HG02840 (cell line): ENCODE results near the gene GAD1.

Source experiments
- ATAC-seq: cut with Tn5 transposase; IDR thresholded peaks from one replicate; pipeline ENCODE4 v1.9.1; 2021; ENCODE audit warnings: mild to moderate bottlenecking, moderate library complexity, moderate number of reproducible peaks; ENCODE audit not compliant: unreplicated experiment, low FRiP score

Gene GAD1

DNA sequence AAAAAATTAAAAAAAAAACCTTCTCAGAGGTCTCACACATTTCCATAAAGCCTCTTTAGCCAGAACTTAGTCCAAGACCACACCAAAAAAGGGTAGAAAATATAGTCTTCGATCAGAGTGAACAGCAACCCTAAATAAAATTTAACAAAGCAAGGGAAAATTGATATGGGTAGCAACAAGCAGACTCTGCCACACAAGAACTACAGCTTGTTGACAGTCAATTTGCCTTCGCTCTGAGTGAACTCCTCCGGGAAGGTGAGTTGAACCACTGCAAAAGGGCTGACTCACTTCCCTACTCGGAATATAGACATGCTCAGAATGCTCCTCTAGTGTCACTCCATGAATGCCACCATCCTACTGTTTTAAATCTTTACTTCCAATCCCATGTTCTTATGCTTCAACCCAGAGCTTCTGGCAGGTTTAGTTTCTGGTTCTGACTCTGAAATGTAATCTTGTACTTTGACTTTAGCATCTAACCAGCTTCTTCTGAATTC lies 24.1 kb downstream of the GAD1 start:
- no peak for ATAC-seq

DNA sequence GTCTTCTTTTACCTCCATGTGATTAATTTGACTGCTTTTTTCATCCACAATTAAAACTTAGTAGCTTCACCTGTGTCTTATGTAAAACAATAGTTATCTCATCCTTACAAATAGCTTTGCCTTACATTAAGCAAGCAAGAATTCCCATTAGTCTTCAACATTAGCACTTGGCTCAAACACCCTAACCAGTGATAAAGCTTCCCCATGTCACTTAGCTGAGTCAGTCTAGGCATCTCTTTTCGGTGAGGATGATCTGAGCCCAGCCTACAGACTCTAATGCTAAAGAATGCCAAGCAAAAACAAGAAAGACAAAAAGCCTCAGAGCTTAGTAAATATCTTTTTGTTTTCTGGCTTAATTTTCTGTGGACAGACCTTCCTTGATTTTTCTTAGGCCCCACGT lies 26.1 kb downstream of the GAD1 start:
- no peak for ATAC-seq

DNA sequence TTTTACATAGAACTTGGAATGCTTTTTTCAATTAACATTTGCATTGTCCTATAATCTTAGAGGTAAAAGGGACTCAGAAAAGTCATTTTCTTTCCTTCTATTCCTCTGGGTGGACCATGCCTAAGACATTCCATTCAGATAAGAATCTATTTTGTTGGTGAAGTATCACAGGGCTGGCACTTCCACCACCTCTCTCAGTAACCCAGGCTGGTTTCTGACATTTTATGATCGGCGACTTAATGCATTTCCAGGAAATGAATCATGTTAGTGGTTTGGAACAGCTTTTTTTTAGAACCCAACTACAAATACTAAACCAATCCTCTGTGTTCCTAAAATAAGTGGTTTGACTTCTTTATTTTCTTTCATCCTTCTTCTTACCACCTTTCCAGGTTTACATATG lies 27.0 kb downstream of the GAD1 start:
- no peak for ATAC-seq

DNA sequence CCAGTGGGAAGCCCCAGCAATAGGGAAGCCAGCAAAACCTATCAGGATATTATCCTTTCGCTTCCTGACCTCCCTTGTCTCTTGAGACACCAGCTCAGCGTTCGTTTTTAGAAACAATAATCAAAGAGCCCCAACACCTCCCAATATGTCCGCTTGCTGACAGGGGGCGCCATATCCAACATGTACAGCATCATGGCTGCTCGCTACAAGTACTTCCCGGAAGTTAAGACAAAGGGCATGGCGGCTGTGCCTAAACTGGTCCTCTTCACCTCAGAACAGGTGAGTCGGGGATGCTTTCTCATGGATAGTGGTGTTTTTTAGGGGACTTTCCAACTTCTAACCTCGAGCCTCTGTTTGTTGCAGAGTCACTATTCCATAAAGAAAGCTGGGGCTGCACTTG lies 28.7 kb downstream of the GAD1 start:
- ATAC-seq = no peak

DNA sequence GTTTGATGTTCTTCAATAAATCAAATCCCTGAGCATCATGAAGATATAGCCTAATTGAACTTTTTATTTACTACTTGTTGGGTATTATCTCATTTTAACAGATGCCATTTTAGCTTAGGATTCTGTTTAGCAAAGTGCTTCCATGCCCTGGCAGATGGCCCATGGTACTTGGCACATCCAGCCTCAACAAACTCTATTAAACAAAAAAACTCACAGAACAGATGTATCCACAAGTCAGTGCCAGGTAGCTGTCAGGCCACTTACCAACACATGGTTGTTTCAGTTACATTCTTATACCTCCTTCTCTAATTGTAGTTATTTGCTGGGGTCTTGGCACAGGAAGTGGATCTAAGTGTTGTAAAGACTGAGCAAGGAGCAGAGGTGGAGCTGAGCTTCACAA lies 29.6 kb downstream of the GAD1 start:
- no peak for ATAC-seq

DNA sequence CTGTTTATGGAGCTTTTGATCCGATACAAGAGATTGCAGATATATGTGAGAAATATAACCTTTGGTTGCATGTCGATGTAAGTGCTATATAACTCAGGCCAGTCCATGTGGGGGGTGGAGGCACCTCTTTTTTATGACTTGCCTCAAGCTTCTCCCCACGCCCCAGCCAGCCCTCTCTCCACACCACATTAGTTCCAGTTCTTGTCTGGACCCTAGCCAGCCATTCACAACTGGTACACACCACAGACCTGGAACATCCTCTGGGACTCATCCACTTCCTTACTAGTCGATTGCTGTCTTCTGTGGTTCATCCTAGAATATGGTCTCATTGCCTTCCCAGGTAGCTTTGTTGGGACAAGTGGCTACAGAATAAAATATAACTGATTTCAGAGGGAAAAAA lies 31.0 kb downstream of the GAD1 start:
- no peak for ATAC-seq

DNA sequence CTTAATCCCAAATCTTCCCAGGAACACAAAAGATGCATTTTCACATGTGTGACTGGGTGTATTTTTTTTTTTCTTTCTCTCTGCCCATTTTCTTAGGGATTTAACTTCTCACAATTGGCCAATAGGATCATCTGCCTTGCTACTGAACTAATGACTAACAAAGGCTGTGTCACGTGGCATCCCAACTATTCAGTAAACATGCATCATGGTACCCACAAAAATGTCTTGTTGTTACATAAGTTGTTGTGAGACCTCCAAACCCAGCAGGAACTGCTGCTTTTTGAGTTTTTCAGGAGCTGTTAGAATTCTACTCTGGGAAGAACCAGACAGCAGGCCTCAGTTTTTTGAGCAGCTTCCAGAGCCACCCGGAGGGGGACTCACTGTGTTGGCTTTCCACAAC lies 31.9 kb downstream of the GAD1 start:
- no peak for ATAC-seq

DNA sequence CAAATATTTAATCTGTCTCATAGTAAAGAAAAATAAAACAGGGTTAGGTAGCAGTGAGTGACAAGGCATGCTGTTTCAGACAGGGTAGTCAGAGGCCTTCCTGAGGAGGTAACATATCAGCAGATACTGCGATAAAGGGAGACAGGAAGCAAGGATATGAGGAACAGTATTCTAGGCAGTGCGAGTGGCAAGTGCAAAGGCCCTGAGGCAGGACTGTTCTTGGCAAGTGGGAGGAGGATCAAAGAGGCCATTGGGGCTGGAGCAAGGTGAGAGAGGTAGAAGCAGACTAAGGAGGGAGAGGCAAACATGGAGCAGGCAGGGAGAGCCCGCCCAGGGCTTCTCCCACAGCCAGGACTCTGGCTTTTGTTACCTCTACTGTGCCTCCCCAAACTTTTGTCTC lies 33.6 kb downstream of the GAD1 start:
- no peak for ATAC-seq

DNA sequence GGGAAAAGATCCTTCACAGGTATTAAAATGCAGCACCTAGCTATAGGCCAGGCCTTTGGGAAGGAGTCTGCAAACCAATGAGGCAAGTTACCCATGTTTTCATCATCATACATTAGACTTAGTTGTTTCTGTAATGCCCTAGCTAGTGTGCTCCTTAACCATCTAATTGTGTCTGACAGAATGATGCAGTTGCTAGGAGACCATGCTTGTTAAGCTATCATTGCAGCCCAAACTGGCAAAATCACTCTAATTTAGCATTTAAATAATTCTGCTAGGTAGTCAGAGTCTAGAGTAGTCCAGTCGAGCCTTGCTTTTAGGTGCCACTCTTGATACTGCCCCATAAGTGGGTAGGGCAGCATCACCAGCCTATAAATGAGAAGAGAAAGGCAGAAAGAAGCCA lies 34.9 kb downstream of the GAD1 start:
- no peak for ATAC-seq

DNA sequence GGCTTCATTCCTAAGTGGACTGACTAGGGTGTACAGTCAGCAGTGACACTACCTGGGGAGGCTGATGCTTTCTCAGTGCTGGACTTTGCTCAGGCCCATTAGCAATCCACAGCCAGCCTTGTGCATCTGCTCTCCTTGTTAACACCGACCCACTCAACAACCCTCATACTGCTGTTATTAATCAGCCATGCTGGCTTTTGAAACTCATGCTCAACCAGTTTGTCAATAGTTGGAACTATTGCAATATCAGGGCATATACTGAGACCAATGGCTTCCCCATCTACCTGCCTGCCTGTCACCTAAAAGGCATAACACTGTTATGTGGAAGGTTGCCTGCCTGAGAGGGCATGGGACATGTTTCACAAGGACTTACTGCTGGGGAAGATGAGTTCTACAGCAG lies 39.4 kb downstream of the GAD1 start:
- ATAC-seq = no peak

DNA sequence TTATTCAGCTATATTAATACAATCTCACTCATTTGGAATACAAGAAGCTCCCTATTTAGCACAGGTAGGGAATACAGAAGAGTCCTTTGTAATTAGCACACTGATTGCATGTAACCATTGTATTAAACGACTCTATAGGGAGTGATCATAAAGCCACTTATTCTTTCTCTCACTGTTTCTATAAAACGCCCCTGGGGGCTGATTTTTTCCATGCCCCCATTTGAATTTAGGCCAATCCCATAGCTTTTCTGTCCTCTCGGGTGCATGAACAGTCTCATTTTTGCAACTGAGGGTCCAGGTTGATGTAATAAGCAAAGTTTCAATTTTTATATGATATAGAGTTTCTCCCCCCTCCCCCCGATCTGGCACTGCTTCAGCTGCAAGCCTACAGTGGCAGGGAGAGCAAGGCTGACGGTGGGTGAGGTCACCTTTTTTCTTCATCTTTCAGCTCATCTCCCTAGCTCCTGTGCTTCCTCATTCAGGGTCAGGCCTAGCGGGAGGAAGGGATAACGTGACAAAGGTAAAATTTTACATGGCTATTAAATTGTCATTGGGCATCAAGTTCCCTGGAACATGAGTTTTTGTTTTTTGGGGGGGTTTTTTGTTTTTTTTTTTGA lies 45.7 kb downstream of the GAD1 start:
- no peak for ATAC-seq

DNA sequence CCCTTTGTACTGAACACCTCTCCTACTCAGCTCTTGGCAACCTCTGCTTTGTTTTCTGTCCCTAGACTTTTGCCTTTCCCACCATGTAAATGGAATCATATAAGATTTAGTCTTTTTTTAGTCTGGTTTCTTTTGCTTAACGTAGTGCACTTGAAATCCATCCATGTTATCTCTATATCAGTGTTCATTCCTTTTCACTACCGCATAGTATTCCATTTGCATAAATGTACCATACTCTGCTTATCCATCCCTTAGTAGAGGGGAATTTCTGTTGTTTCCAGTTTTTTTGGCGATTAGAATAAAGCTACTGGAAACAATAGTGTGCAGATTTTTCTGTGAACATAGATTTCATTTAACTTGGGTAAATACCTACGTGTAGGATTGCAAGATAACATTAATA lies 46.4 kb downstream of the GAD1 start:
- ATAC-seq = no peak

DNA sequence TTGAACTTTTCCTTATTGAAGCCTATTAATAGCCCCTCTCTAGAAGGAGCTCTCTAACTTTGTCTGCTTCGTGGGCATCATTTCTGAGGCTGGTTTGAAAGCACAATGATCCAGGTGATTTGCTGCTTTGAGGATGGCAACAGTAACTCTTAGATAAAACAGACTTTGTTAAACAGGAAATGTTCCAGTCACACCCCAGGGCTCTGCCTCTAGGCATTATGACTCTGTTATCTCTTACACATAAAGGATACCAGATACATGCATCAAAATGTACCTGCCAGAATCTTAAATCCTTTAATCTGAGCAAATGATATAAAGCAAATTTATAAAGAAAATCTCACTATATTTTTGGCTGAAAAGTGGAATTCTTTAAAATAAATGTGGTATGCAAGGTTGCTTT lies 52.3 kb downstream of the GAD1 start:
- ATAC-seq = no peak

DNA sequence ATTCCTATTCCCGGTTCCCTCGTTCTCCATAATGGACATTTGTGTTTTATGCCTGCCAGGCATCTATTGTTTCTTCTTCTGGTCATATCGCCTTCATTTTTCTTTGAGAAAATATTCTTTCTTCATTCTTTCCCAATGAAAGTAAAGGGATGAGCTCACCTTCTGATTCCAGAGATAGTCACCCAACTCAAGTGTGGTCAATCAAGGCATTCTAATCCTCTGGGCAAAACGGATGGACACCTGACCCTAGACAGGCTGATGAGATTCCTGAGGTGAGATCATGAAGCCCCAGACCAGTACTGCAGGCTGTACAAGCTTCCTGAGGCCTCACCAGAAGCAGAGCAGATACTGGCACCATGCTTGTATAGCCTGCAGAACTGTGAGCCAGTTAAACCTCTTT lies 52.8 kb downstream of the GAD1 start:
- no peak for ATAC-seq

DNA sequence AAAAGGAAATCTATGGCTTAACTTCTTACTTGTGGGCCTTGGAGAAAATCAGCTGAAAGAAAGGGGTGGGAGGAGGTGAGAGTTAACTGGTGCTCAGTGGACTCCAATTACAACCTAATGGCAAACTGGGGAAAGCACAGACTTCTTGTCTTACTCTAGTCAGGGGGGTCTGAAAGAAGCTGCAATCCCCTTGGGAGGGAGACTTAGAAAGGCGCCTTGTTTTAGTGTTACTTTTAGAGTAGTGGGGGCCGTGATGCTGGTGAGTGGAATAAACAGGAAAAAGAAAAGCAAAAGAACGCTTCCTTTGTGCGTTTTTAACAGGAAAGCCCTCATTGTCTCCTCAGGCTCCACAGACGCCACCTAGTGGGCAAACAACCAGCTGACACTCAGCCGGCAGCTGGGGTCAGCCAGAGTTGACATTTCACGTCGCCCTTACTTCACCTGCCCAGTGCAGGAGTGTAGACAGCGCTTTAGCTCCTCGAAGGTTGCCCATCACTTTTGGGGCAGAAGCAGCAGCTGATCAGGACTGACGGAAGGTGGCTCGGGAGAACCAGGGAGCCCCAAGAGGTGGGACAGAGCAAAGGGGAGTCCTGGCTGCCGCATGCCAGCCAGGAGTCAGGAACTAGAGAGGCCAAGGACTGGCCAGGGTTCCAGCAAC lies 56.5 kb downstream of the GAD1 start:
- ATAC-seq = peak; percentile 85

DNA sequence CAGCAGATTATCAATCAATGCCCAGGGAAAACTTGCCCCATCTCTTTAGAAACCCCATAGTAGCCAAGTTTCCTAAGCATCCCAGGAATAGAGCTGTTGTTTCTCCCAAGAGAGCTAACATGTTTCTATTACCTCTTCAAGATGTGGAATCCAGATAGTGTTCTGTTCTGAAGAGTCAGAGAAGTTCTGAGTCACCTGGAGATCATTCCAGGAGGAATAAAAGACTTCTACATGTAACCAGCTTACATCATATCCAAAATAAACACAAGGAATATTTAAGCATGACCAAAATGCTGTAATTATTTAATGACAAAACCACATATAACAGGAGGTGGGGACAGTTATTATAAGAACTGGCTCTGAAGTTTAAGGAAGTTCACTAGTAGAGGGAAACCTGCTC lies 61.4 kb downstream of the GAD1 start:
- no peak for ATAC-seq

DNA sequence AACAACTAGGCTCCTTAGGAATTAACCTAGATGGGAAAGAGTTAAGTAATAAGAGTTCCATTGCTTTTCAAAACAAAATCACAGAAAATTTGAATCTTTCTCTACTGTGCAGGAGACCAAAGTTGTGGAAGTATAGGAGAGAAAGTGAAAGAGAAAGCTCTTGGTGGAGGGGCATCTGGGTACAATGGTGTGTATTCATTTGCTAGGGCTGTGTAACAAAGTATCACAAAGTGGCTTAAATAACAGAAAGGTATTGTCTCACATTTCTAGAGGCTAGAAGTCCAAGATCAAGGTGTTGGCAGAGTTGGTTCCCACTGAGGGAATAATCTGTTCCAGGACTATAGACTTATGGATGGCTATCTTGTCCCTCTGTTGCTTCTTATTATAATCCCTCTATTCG lies 61.8 kb downstream of the GAD1 start:
- ATAC-seq = no peak

DNA sequence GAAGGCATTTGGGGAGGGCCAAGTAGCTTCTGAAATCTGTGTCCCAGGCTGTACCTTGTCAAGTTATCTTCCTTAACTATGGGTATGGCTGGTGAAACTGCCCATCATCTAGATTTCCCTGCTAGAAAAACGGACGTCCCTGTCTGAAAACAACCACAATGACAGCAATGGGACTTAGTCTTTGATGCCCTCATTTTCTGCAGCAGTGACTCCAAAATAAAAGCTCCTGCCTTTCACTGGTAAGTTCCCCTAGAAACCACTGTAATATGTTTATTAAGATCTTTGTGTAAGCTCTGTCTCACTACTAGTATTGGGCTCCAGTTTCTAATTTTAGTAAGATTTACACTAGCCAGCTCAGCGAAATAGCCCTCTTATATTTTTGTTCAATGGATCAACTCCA lies 65.2 kb downstream of the GAD1 start:
- ATAC-seq = no peak

DNA sequence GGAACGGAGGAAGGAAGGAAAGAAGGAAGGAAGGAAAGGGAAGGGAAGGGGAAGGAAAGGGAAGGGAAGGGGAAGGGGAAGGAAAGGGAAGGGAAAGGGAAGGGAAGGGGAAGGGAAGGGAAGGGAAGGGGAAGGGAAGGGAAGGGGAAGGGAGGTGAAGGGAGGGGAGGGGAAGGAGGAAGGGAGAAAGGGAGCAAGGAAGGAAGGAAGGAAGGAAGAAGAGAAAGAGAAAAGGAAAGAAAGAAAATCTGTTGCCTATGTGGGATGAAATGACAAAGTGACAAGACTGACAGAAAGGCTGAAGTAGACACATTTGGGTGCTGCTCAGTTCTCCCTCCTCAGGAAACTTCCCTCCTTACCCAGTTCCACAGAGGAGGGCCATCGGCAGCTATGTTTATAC lies 66.1 kb downstream of the GAD1 start:
- ATAC-seq = no peak

DNA sequence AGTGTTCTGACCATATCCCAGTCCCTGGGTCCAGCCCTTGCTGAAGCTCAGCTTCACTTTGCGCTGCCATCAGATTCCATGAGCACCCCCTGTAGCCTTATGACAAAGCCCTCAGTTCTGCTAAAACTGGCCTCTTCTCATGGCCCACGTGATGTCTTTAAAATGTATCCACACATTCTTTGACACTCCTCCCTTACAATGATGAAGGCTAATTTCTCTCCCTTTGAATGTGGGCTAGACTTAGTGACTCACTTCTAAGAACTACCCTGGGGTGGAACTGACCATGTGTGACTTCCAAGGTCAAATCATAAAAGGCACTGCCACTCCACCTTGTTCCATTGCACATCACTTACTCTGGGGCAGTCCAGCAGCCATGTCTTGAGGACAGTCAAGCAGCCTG lies 67.0 kb downstream of the GAD1 start:
- ATAC-seq = no peak

DNA sequence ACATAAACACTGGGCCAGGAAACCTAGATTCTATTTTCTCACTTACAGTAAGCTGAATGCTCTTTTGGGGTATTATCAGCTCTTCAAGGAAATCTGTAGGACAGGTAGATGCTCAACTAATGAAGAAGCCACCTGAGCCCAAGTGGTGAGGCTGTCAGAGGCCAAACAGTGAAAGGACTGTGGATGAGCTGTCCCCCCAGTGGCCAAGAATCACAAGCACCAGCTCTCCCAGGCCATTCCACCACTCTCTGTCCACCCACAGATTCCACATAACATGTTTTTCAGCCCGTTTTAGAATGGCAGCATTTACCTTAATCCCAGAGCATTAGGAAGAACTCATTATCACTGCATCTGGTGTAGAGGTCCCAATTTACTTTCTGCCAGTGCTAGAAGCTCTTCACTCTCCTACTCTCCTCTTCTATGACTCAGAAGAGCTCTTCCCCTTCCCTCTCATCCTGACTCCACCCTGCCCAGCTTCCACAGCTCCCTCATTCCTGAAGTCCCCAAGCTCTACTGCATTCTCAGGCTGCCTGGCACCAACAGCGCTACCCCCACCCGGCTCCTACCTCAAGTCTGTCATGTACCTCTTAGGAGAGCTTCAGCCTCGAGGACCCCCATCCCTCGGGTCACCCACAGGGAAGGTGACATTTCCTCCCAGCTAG lies 68.6 kb downstream of the GAD1 start:
- ATAC-seq = no peak

DNA sequence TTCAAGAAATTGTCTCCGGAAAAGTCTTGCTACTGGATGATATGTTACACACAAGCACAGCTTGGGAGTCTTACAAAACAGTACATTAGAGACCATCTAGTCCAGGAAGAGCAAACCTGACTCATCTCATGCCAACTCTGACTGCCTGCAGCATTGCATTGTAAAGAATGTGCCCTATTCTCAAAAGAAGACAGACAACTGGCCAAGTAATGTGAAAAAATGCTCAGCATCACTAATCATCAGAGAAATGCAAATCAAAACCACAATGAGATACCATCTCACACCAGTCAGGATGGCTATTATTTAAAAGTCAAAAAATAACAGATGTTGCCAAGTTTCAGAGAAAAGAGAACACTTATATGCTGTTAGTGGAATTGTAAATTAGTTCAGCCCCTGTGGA lies 69.7 kb downstream of the GAD1 start:
- ATAC-seq = no peak
